OCI-LY7 (cell line): ENCODE data around the gene C1orf167. TPM values are rescaled to one million over a fixed set of nuclear protein-coding genes. Genes with fewer than 3 reads are reported as not detected.

Experiments used
- BruUV-seq: library from RNA; stranded (reverse); fragments of 400-500 nt; replicated peaks from 2 replicates; lab custom pipeline; 2021; lab: Mats Ljungman, UMichigan
- CTCF ChIA-PET: fragments of 300-600 bp; sonication (Branson Sonifier 250); formaldehyde crosslinking; loops from one replicate; lab custom pipeline; 2022; ENCODE audit warnings: antibody characterized with exemption; ENCODE audit not compliant: unreplicated experiment; lab: Charles Lee
- POLR2A ChIA-PET: fragments of 300-600 bp; sonication (Branson Sonifier 250); formaldehyde crosslinking; loops from one replicate; lab custom pipeline; 2022; ENCODE audit warnings: antibody characterized with exemption; lab: Charles Lee
- DNase-seq: peaks from one replicate; pipeline ENCODE4 v3.0.0-alpha.2; 2015; ENCODE audit warnings: low spot score
- H2AFZ ChIP-seq: fragments of 200-600 bp; sonication (generic), shearing (Covaris generic); 2 replicates; pipeline ENCODE4 v1.6.1; 2014; ENCODE audit warnings: mild to moderate bottlenecking, antibody characterized with exemption, low read length, moderate library complexity
- H3K27ac ChIP-seq: fragments of 200-600 bp; sonication (generic); 2 replicates; pipeline ENCODE4 v1.5.1; 2014; ENCODE audit warnings: mixed run types, low read depth, mild to moderate bottlenecking, moderate library complexity, low read length, inconsistent platforms; ENCODE audit not compliant: poor library complexity, severe bottlenecking
- H3K36me3 ChIP-seq: fragments of 200-600 bp; sonication (generic); 2 replicates; pipeline ENCODE4 v1.6.1; 2014; ENCODE audit warnings: mild to moderate bottlenecking, antibody characterized with exemption, low read length, moderate library complexity, mixed read lengths; ENCODE audit not compliant: insufficient read depth
- H3K4me1 ChIP-seq: fragments of 200-600 bp; sonication (generic); 2 replicates; pipeline ENCODE4 v1.5.1; 2014; ENCODE audit warnings: mild to moderate bottlenecking, low read length; ENCODE audit not compliant: insufficient read depth, poor library complexity, severe bottlenecking
- H3K4me2 ChIP-seq: fragments of 200-600 bp; sonication (generic); 2 replicates; pipeline ENCODE4 v1.6.1; 2014; ENCODE audit warnings: mild to moderate bottlenecking, low read length
- H3K4me3 ChIP-seq: fragments of 200-600 bp; sonication (generic); 2 replicates; pipeline ENCODE4 v1.5.1; 2014; ENCODE audit warnings: mild to moderate bottlenecking, low read depth, low read length; ENCODE audit not compliant: poor library complexity, severe bottlenecking
- H3K79me2 ChIP-seq: fragments of 200-600 bp; sonication (generic); 2 replicates; pipeline ENCODE4 v1.6.1; 2016; ENCODE audit warnings: low read depth, mild to moderate bottlenecking, low read length, moderate library complexity, mixed read lengths; ENCODE audit not compliant: insufficient read depth
- H3K9me2 ChIP-seq: fragments of 200-600 bp; sonication (generic); 2 replicates; pipeline ENCODE4 v1.6.1; 2016; ENCODE audit warnings: mild to moderate bottlenecking, low read length, mixed read lengths; ENCODE audit not compliant: insufficient read depth
- H3K9me3 ChIP-seq: fragments of 200-600 bp; sonication (generic); 2 replicates; pipeline ENCODE4 v1.6.1; 2014; ENCODE audit warnings: mild to moderate bottlenecking, mixed run types, low read length, mixed read lengths
- H4K20me1 ChIP-seq: fragments of 200-600 bp; sonication (generic); 2 replicates; pipeline ENCODE4 v1.6.1; 2014; ENCODE audit warnings: mild to moderate bottlenecking, antibody characterized with exemption, low read length, moderate library complexity, mixed read lengths; ENCODE audit not compliant: insufficient read depth
- CTCF ChIP-seq: fragments of 200-600 bp; sonication (generic); conservative IDR thresholded peaks from 2 replicates; pipeline ENCODE4 v1.5.1; 2014; ENCODE audit warnings: mild to moderate bottlenecking, antibody characterized with exemption, low read length, moderate library complexity, mixed read lengths
- EZH2phosphoT487 ChIP-seq: fragments of 200-600 bp; sonication (generic); IDR thresholded peaks from 2 replicates; pipeline ENCODE4 v1.6.1; 2018; ENCODE audit warnings: low read depth, borderline replicate concordance, mild to moderate bottlenecking, mixed run types, antibody characterized with exemption, low read length, moderate library complexity, mixed read lengths
- intact Hi-C: fragments of 100-400 bp; cut with micrococcal nuclease; formaldehyde crosslinking; loops from one replicate; pipeline ENCODE4 v1.10.0; 2022; ENCODE audit not compliant: unreplicated experiment
- total RNA-seq, 2 experiments: library from RNA; depleted of rRNA in 1 of 2; stranded (reverse); fragments of >200 nt in 1 of 2; shearing (Covaris generic) in 1 of 2; gene quantifications; 2 replicates each; pipeline ENCODE4 v1.2.3, GENCODE V29; 2014 to 2022

The C1orf167 gene
- total RNA-seq, 2 experiments from 2014 or later: 1.7 to 4.2 TPM

GRCh38 chr1:11767922-11768704 is 6.1 kb downstream of the C1orf167 start:
- intact Hi-C loops: no loop called here
- Histone ChIP-seq H3K4me1 (peaks cover 17% of the 10 kb centered on the region), H3K9me3 (no peaks in the 10 kb centered on the region), H4K20me1 (no peaks in the 10 kb centered on the region), H3K4me3 (no peak overlapping the region), H3K36me3 (no peaks in the 10 kb centered on the region), H3K9me2 (no peaks in the 10 kb centered on the region), H3K4me2 (no peak overlapping the region), H3K79me2 (no peaks in the 10 kb centered on the region), H3K27ac (no peak overlapping the region), H2AFZ (no peak overlapping the region)
- ChIA-PET CTCF (interaction anchor here (0.6 kb wide), 1 partner anchor 249 kb away, joined by 3 read pairs; no protein-coding TSS in a partner anchor), POLR2A (interaction anchor here (0.6 kb wide), 1 partner anchor 46 kb away, joined by 5 read pairs; no protein-coding TSS in a partner anchor)
- no TSS peak for BruUV-seq
- TF ChIP-seq EZH2phosphoT487: no peak
- no peak for TF ChIP-seq CTCF
- no peak for DNase-seq

GRCh38 chr1:11768821-11769220 is 6.8 kb downstream of the C1orf167 start:
- POLR2A ChIA-PET: no interaction called here
- no peak overlapping the region for H2AFZ ChIP-seq

More at GRCh38 chr1:11768821-11769220, 6.8 kb downstream of the C1orf167 start:
- H3K9me3 ChIP-seq: no peaks in the 10 kb centered on the region
- no peaks in the 10 kb centered on the region for H3K79me2 ChIP-seq
- no peak for DNase-seq
- no peaks in the 10 kb centered on the region for H3K9me2 ChIP-seq
- no peaks in the 10 kb centered on the region for H4K20me1 ChIP-seq
- intact Hi-C loops: no loop called here
- BruUV-seq: no TSS peak
- peaks cover 24% of the 10 kb centered on the region for H3K4me1 ChIP-seq
- no peak overlapping the region for H3K4me3 ChIP-seq
- CTCF ChIA-PET: no interaction called here
- H3K4me2 ChIP-seq: no peak overlapping the region
- TF ChIP-seq EZH2phosphoT487 (no peak), CTCF (no peak)
- no peak overlapping the region for H3K27ac ChIP-seq
- no peaks in the 10 kb centered on the region for H3K36me3 ChIP-seq
